Caki2 (cell line): ENCODE results near the gene DAPK2. TPM values are rescaled to one million over a fixed set of nuclear protein-coding genes. Genes with fewer than 3 reads are reported as not detected.

Experiments
- DNase-seq: peaks from one replicate; pipeline ENCODE4 v3.0.0-alpha.2; 2015; ENCODE audit warnings: low read depth
- in situ Hi-C: cut with HindIII; loops from 2 replicates; pipeline ENCODE4 v1.10.0; 2016; ENCODE audit warnings: low sequenced_read_pairs, low pct_unique_long_range_greater_than_20kb, mixed read lengths
- total RNA-seq: library from RNA; depleted of rRNA; stranded (reverse); fragments of >200 nt; shearing (Covaris generic); gene quantifications from 2 replicates; pipeline ENCODE4 v1.2.3, GENCODE V29; 2014; ENCODE audit warnings: low replicate concordance

DAPK2 gene
- total RNA-seq, 1 experiment from 2014 or later = 6.0 TPM

- DNase-seq = no peak
- in situ Hi-C loops = no loop called here
Measured at GRCh38 chr15:63894662-63894949, 151.7 kb downstream of the DAPK2 start.

GRCh38 chr15:63893866-63894661, 152.2 kb downstream of the DAPK2 start:
- in situ Hi-C loops = no loop called here
- DNase-seq = no peak

- in situ Hi-C loops = no loop called here
- no peak for DNase-seq
Measured at GRCh38 chr15:63892794-63893441, 153.4 kb downstream of the DAPK2 start.

GRCh38 chr15:63891768-63892133, 154.5 kb downstream of the DAPK2 start:
- in situ Hi-C loops = no loop called here
- no peak for DNase-seq

- peak; percentile 55 for DNase-seq
- in situ Hi-C loops = no loop called here
Measured at GRCh38 chr15:63891079-63891767, 155.1 kb downstream of the DAPK2 start.

- DNase-seq = no peak
- in situ Hi-C loops = no loop called here
Measured at GRCh38 chr15:63890617-63891016, 155.7 kb downstream of the DAPK2 start.

- in situ Hi-C loops = no loop called here
Measured at GRCh38 chr15:63889831-63890230, 156.5 kb downstream of the DAPK2 start.

GRCh38 chr15:63888823-63889222, 157.5 kb downstream of the DAPK2 start:
- in situ Hi-C loops = no loop called here
- no peak for DNase-seq

More at GRCh38 chr15:63889831-63890230, 156.5 kb downstream of the DAPK2 start:
- no peak for DNase-seq

GRCh38 chr15:63888146-63888545, 158.1 kb downstream of the DAPK2 start:
- in situ Hi-C loops = no loop called here
- no peak for DNase-seq

- in situ Hi-C loops = no loop called here
- DNase-seq = no peak
Measured at GRCh38 chr15:63887630-63888029, 158.7 kb downstream of the DAPK2 start.

GRCh38 chr15:63884953-63885352, 161.3 kb downstream of the DAPK2 start:
- no peak for DNase-seq
- in situ Hi-C loops = no loop called here

GRCh38 chr15:63881431-63881830, 164.9 kb downstream of the DAPK2 start:
- in situ Hi-C loops = no loop called here
- DNase-seq = no peak

GRCh38 chr15:63880744-63881143, 165.5 kb downstream of the DAPK2 start:
- in situ Hi-C loops = no loop called here
- no peak for DNase-seq

GRCh38 chr15:63879995-63880394, 166.3 kb downstream of the DAPK2 start:
- DNase-seq = no peak
- in situ Hi-C loops = no loop called here

- in situ Hi-C loops = no loop called here
- DNase-seq = no peak
Measured at GRCh38 chr15:63879211-63879610, 167.1 kb downstream of the DAPK2 start.

- in situ Hi-C loops = no loop called here
- no peak for DNase-seq
Measured at GRCh38 chr15:63877713-63878271, 168.5 kb downstream of the DAPK2 start.

GRCh38 chr15:63876085-63876662, 170.1 kb downstream of the DAPK2 start:
- in situ Hi-C loops = no loop called here
- DNase-seq = no peak

GRCh38 chr15:63874616-63875015, 171.7 kb downstream of the DAPK2 start:
- DNase-seq = no peak
- in situ Hi-C loops = no loop called here
